ENCODE data around the gene FAM120AOS. TPM values are rescaled to one million over a fixed set of nuclear protein-coding genes. Genes with fewer than 3 reads are reported as not detected.
"Not testable (repeated sequence)": the region's sequence is repeated elsewhere in the genome, so short reads cannot be mapped to it uniquely, and the experiment has no call there.

Gene FAM120AOS
- total and polyA plus RNA-seq, 2 of the 4 experiments (the other 2 are of a cell fraction), result 22.7 to 24.7 TPM

DNA sequence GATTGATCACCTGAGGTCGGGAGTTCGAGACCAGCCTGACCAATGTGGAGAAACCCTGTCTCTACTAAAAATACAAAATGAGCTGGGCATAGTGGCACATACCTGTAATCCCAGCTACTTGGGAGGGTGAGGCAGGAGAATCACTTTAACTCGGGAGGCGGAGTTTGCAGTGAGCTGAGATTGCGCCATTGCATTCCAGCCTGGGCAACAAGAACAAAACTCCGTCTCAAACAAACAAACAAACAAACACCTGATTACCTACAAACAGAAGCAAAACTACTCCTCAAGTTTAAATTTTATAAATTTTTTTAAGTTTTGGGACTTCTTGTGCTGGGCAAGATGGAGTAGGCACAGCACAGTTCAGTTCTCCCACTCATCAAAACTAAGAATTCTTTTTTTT lies 14.1 kb downstream of the FAM120AOS start:
- H2AK5ac ChIP-seq (ENCODE audit: low read depth, low read length); H4K8ac ChIP-seq (ENCODE audit: low read depth in 2 of 2, low read length in 2 of 2); H3K4me1 ChIP-seq (ENCODE audit: control insufficient read depth, insufficient read depth, low read length); H3K9ac ChIP-seq (ENCODE audit: low read depth, low read length); H2BK5ac ChIP-seq (ENCODE audit: low read depth, low read length, poor library complexity, severe bottlenecking); H3K27me3 ChIP-seq (ENCODE audit: control insufficient read depth, insufficient read depth, low read length); H2BK120ac ChIP-seq (ENCODE audit: low read depth, low read length); H2BK20ac ChIP-seq (ENCODE audit: low read depth, low read length); H3K23ac ChIP-seq (ENCODE audit: low read depth, low read length); H3K14ac ChIP-seq (replicated peaks; ENCODE audit: low read depth, low read length); H4K91ac ChIP-seq (ENCODE audit: insufficient read depth, low read depth, low read length); dilution Hi-C loops (cut with HindIII; ENCODE audit: low sequenced_read_pairs, unreplicated experiment); H3K79me1 ChIP-seq (ENCODE audit: low read depth in 1 of 2, low read length in 2 of 2); H3K56ac ChIP-seq (ENCODE audit: extremely low read depth, insufficient read depth, low read length); CTCF ChIA-PET; POLR2A ChIA-PET (ENCODE audit: unreplicated experiment); H4K5ac ChIP-seq (ENCODE audit: low read depth, low read length); H4K20me1 ChIP-seq (ENCODE audit: insufficient read depth, low read length); in situ Hi-C loops (cut with MboI; ENCODE audit: low sequenced_read_pairs); H2BK15ac ChIP-seq (ENCODE audit: low read depth, low read length); H2AFZ ChIP-seq (replicated peaks; ENCODE audit: low read length, poor library complexity); DNase-seq; ATAC-seq (ENCODE audit: low read depth); H2AK9ac ChIP-seq (replicated peaks; ENCODE audit: low read depth, low read length, poor library complexity); BruUV-seq (replicated peaks); H3K9me3 ChIP-seq (ENCODE audit: control insufficient read depth, insufficient read depth, low read length); H3K9me1 ChIP-seq (ENCODE audit: insufficient read depth, low read length); H3K36me3 ChIP-seq (ENCODE audit: control insufficient read depth, insufficient read depth, low read length); H3K4me2 ChIP-seq (ENCODE audit: low read depth, low read length); intact Hi-C loops (cut with micrococcal nuclease); H3K27ac ChIP-seq (ENCODE audit: insufficient read depth, low read length); H3K4ac ChIP-seq (ENCODE audit: low read depth, low read length); H3K4me3 ChIP-seq (ENCODE audit: insufficient read depth, low read depth, low read length); H3K18ac ChIP-seq (ENCODE audit: low read depth, low read length): not testable (repeated sequence)
- WGBS, 2 experiments (ENCODE audit: extremely low coverage in 2 of 2, insufficient read length in 1 of 2), result no CpG with 5 or more reads among the region's 6 CpGs

Data from IMR-90 (cell line).